Renal cortex interstitium (tissue), 11 donors: ENCODE results near the gene JAKMIP2. TPM values are rescaled to one million over a fixed set of nuclear protein-coding genes. Genes with fewer than 3 reads are reported as not detected.

ENCODE experiments used
- DNase-seq, 11 donors: peaks; one replicate each; pipeline ENCODE4 v3.0.0-alpha.2; 2013; ENCODE audit warnings: low read depth in 9 of 11, low spot score in 4 of 11; ENCODE audit errors: extremely low read depth in 1 of 11
- polyA plus RNA-seq, 3 donors: library from polyadenylated mRNA; unstranded; fragments of 120-200 nt; gene quantifications; one replicate each; pipeline ENCODE4 v1.2.1, GENCODE V29; 2013; ENCODE audit not compliant: insufficient read length in 3 of 3

The JAKMIP2 gene
- polyA plus RNA-seq, 3 donors = 3.8 to 5.8 (median 5.2) TPM

GRCh38 chr5:147713550-147714295 is 68.8 kb downstream of the JAKMIP2 start:
- no peak for DNase-seq

GRCh38 chr5:147712598-147712997 is 69.9 kb downstream of the JAKMIP2 start:
- no peak for DNase-seq

- no peak for DNase-seq
Observed at GRCh38 chr5:147712019-147712418, 70.5 kb downstream of the JAKMIP2 start.

- DNase-seq = no peak
Observed at GRCh38 chr5:147711019-147711418, 71.5 kb downstream of the JAKMIP2 start.

GRCh38 chr5:147708708-147709107 is 73.8 kb downstream of the JAKMIP2 start:
- no peak for DNase-seq

- DNase-seq = no peak
Observed at GRCh38 chr5:147704544-147704943, 78.0 kb downstream of the JAKMIP2 start.

GRCh38 chr5:147701468-147701867 is 81.1 kb downstream of the JAKMIP2 start:
- no peak for DNase-seq

- DNase-seq = no peak
Observed at GRCh38 chr5:147699496-147700088, 82.9 kb downstream of the JAKMIP2 start.

GRCh38 chr5:147697380-147697779 is 85.1 kb downstream of the JAKMIP2 start:
- no peak for DNase-seq

- DNase-seq = no peak
Observed at GRCh38 chr5:147694772-147695171, 87.8 kb downstream of the JAKMIP2 start.

GRCh38 chr5:147693233-147693632 is 89.3 kb downstream of the JAKMIP2 start:
- DNase-seq = no peak

- DNase-seq = peak in 9 of 11 donors; percentile 22 to 63 (median 42)
Observed at GRCh38 chr5:147691130-147691529, 91.4 kb downstream of the JAKMIP2 start.

GRCh38 chr5:147690595-147690994 is 91.9 kb downstream of the JAKMIP2 start:
- DNase-seq = no peak

- DNase-seq = no peak
Observed at GRCh38 chr5:147689426-147689825, 93.1 kb downstream of the JAKMIP2 start.

GRCh38 chr5:147688656-147689356 is 93.7 kb downstream of the JAKMIP2 start:
- peak in 2 of 11 donors; percentile 6 to 27 for DNase-seq

GRCh38 chr5:147687118-147687517 is 95.4 kb downstream of the JAKMIP2 start:
- DNase-seq = no peak

- no peak for DNase-seq
Observed at GRCh38 chr5:147686421-147686820, 96.1 kb downstream of the JAKMIP2 start.

- no peak for DNase-seq
Observed at GRCh38 chr5:147685993-147686392, 96.5 kb downstream of the JAKMIP2 start.

- no peak for DNase-seq
Observed at GRCh38 chr5:147675168-147675567, 107.4 kb downstream of the JAKMIP2 start.

GRCh38 chr5:147674411-147674810 is 108.1 kb downstream of the JAKMIP2 start:
- no peak for DNase-seq
